Lung (tissue), 12 donors: ENCODE results near the gene ADCY2. TPM values are rescaled to one million over a fixed set of nuclear protein-coding genes. Genes with fewer than 3 reads are reported as not detected.

Source experiments
- ATAC-seq: fragments of 200-7000 bp; cut with Tn5 transposase; one replicate; pipeline ENCODE4 v1.9.1; 2020; ENCODE audit warnings: moderate number of reproducible peaks; ENCODE audit not compliant: insufficient read depth, low FRiP score
- DNase-seq, 3 donors: peaks; one replicate each; pipeline ENCODE4 v3.0.0-alpha.2; 2013 to 2017
- H3K27ac ChIP-seq, 2 donors: one replicate each; pipeline ENCODE4 v1.5.1; 2013; ENCODE audit warnings: mild to moderate bottlenecking in 2 of 2, moderate library complexity in 2 of 2, control low read depth in 1 of 2, inconsistent platforms in 1 of 2, low read depth in 1 of 2, low read length in 1 of 2
- H3K27me3 ChIP-seq, 3 donors: one replicate each; pipeline ENCODE4 v1.5.1; 2013; ENCODE audit warnings: low read length in 2 of 3; ENCODE audit not compliant: control insufficient read depth in 3 of 3, insufficient read depth in 3 of 3
- H3K36me3 ChIP-seq, 4 donors: one replicate each; pipeline ENCODE4 v1.5.1; 2013; ENCODE audit warnings: low read length in 4 of 4, mild to moderate bottlenecking in 1 of 4, moderate library complexity in 1 of 4; ENCODE audit not compliant: control insufficient read depth in 4 of 4, insufficient read depth in 4 of 4
- H3K4me1 ChIP-seq, 5 donors: one replicate each; pipeline ENCODE4 v1.5.1; 2013; ENCODE audit warnings: low read length in 5 of 5, mild to moderate bottlenecking in 2 of 5, moderate library complexity in 1 of 5; ENCODE audit not compliant: control insufficient read depth in 5 of 5, insufficient read depth in 5 of 5
- H3K4me3 ChIP-seq: one replicate; pipeline ENCODE4 v1.5.1; 2013; ENCODE audit warnings: mild to moderate bottlenecking, control low read depth, moderate library complexity
- H3K9ac ChIP-seq, 2 donors: one replicate each; pipeline ENCODE4 v1.5.1; 2013; ENCODE audit warnings: low read length in 2 of 2, control low read depth in 1 of 2; ENCODE audit not compliant: insufficient read depth in 1 of 2
- H3K9me3 ChIP-seq, 4 donors: one replicate each; pipeline ENCODE4 v1.5.1; 2013; ENCODE audit warnings: low read length in 3 of 4, mild to moderate bottlenecking in 1 of 4, moderate library complexity in 1 of 4; ENCODE audit not compliant: control insufficient read depth in 4 of 4, insufficient read depth in 3 of 4
- WGBS, 2 donors: extraction: QIAGEN DNeasy Blood & Tissue Kit; methylation state at CpG; one replicate each; pipeline ENCODE4 v1.1.7; 2013; 5-methylcytosine and 5-hydroxymethylcytosine counted together
- polyA plus RNA-seq, 2 donors: library from polyadenylated mRNA; stranded (reverse); fragments of 200-250 nt; gene quantifications; one replicate each; pipeline ENCODE4 v1.2.1, GENCODE V29; 2013
- total RNA-seq, 2 donors: library from RNA; depleted of rRNA in 1 of 2; stranded (reverse); fragments of >200 nt in 1 of 2; gene quantifications; one replicate each; pipeline ENCODE4 v1.2.1, GENCODE V29; 2014 to 2021
- TF ChIP-seq, protein P1 (sequence below): IDR thresholded peaks from 2 replicates; pipeline ENCODE4 v1.5.1; 2012; ENCODE audit warnings: mild to moderate bottlenecking; ENCODE audit errors: control extremely low read depth, extremely low read depth
- donor health status: control.
- donor health status: control.
- donor health status: Bipolar disorder and iron deficiency.
- donor health status: healthy.
- donor health status: DM: yes; HTN: yes; CAD: no.

ADCY2 gene
- total and polyA plus RNA-seq, 4 donors, result 0.10 to 3.5 (median 0.84) TPM

DNA sequence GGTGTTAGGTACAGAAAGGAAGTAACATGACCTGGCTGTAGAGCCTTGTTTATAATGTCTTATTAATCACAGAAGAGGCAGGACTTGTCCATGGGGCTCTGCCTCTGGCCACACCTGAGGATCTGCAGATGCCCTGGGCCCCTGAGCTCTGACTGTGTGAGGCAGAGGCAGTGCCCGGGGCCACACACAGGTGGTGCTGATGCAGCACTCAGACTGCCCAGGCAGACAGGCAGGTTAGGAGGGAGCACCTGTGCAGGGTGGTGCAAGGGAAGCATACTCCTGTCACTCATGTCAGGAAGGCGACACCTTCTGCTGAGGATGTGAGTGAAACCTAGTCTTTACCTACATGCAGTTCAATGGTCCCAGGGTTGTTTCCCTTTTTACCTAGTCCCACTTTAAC lies 366.3 kb downstream of the ADCY2 start:
- 82 to 83% methylated on average over 2 of the region's 2 CpGs for WGBS, 2 donors
- no peaks in the 10 kb centered on the region for H3K36me3 ChIP-seq
- DNase-seq (no peak), ATAC-seq (no peak)
- H3K4me1 ChIP-seq, result peaks cover 0 to 7% (median 0%) of the 10 kb centered on the region in 5 donors
- H3K4me3 ChIP-seq, result no peak overlapping the region
- TF ChIP-seq, protein P1, sequence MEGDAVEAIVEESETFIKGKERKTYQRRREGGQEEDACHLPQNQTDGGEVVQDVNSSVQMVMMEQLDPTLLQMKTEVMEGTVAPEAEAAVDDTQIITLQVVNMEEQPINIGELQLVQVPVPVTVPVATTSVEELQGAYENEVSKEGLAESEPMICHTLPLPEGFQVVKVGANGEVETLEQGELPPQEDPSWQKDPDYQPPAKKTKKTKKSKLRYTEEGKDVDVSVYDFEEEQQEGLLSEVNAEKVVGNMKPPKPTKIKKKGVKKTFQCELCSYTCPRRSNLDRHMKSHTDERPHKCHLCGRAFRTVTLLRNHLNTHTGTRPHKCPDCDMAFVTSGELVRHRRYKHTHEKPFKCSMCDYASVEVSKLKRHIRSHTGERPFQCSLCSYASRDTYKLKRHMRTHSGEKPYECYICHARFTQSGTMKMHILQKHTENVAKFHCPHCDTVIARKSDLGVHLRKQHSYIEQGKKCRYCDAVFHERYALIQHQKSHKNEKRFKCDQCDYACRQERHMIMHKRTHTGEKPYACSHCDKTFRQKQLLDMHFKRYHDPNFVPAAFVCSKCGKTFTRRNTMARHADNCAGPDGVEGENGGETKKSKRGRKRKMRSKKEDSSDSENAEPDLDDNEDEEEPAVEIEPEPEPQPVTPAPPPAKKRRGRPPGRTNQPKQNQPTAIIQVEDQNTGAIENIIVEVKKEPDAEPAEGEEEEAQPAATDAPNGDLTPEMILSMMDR, result no peak
- H3K27me3 ChIP-seq, result no peaks in the 10 kb centered on the region
- peaks cover 0 to 2% (median 0%) of the 10 kb centered on the region in 4 donors for H3K9me3 ChIP-seq
- H3K9ac ChIP-seq, result no peak overlapping the region
- H3K27ac ChIP-seq, result no peak overlapping the region

DNA sequence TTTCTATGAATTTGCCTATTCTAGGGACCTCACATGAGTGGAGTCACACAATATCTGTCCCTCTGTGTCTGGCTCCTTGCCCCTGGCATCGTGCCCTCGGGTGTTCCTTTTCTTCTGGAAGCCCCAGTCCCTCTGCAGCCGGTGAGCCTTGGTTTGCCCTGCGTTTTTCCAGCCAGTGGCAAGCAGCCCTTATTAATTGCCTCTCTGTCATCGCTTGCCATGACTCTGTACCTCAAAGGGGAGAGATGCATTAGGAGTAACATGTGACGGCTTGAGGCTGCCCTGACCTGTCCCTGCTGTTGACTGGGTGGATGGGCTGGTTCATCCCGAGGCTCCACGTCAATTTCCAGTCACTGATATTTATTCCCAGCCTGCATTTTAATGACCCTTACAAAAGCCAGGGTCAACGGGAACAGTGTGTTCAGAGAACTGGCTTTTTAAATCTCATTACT lies 367.7 kb downstream of the ADCY2 start:
- H3K9me3 ChIP-seq, result peaks cover 0 to 2% (median 0%) of the 10 kb centered on the region in 4 donors
- ATAC-seq (no peak), DNase-seq (no peak)
- H3K9ac ChIP-seq, result no peak overlapping the region
- TF ChIP-seq, protein P1, result no peak
- no peaks in the 10 kb centered on the region for H3K36me3 ChIP-seq
- H3K27ac ChIP-seq, result no peak overlapping the region
- no peaks in the 10 kb centered on the region for H3K4me1 ChIP-seq
- 60 to 73% methylated on average over 9 of the region's 9 CpGs for WGBS, 2 donors
- H3K4me3 ChIP-seq, result no peak overlapping the region
- H3K27me3 ChIP-seq, result no peaks in the 10 kb centered on the region

DNA sequence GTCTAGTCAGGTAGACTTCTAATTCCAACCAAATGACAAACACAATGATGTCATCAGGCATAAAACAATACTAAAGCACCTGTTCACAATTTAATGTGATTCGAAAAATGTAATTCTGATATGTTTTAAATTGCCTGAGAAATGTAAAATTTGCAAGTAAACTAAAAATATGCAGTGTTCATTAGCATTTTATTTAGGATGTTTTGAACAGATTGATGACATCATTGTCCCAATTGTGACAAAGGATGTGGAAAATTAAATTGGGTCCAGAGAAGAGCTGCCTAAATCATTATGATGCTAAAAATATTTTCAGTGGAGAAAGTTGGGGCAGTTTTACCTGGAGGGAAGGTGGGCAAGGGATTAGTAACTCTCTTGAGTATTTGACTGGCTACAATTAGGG lies 368.5 kb downstream of the ADCY2 start:
- no peak for DNase-seq
- no peak overlapping the region for H3K4me3 ChIP-seq
- no peaks in the 10 kb centered on the region for H3K4me1 ChIP-seq
- no peaks in the 10 kb centered on the region for H3K27me3 ChIP-seq
- WGBS, 2 donors, result 75 to 76% methylated on average over 1 of the region's 1 CpG
- no peak for ATAC-seq
- no peak overlapping the region for H3K9ac ChIP-seq
- peaks cover 0 to 2% (median 0%) of the 10 kb centered on the region in 4 donors for H3K9me3 ChIP-seq
- TF ChIP-seq, protein P1, result no peak
- no peaks in the 10 kb centered on the region for H3K36me3 ChIP-seq
- H3K27ac ChIP-seq, result no peak overlapping the region

DNA sequence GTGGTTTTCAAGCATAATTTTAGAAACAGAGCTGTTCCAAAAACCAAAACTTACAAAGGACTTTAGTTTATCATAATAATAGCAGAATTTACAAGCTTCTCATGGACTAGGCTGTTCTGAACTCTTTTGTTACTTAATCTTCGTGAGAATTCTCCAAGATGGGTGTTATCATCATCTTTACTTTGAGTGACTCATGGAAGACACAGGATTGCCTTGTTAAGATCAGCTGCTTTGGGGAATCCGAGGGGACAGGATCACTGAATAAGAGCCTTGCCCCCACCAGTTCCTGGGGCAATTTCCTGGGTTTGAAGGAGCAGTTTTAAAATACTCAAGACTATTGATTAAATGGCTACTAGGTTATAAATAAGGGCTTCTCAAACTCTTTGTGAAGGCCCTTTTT lies 374.5 kb downstream of the ADCY2 start:
- Histone ChIP-seq H3K27me3 (no peaks in the 10 kb centered on the region), H3K4me3 (no peak overlapping the region), H3K36me3 (no peaks in the 10 kb centered on the region), H3K27ac (no peak overlapping the region), H3K4me1 (no peaks in the 10 kb centered on the region), H3K9ac (no peak overlapping the region), H3K9me3 (no peaks in the 10 kb centered on the region)
- WGBS, 2 donors, result 64 to 71% methylated on average over 2 of the region's 2 CpGs
- no peak for DNase-seq
- no peak for ATAC-seq
- TF ChIP-seq, protein P1, result no peak
